ENCODE results near the gene BMP5.

The BMP5 gene

GRCh38 chr6:55872866-55873265 is 2.5 kb downstream of the BMP5 start:
- no peak for DNase-seq (ENCODE audit: low read depth in 2 of 2)

- DNase-seq (ENCODE audit: low read depth in 2 of 2) = no peak
These were observed 5.1 kb downstream of the BMP5 start for GRCh38 chr6:55870181-55870813.

GRCh38 chr6:55869674-55870073 is 5.7 kb downstream of the BMP5 start:
- DNase-seq (ENCODE audit: low read depth in 2 of 2) = no peak

- DNase-seq (ENCODE audit: low read depth in 2 of 2) = peak in 1 of 2 experiments; percentile 0
These were observed 6.5 kb downstream of the BMP5 start for GRCh38 chr6:55868771-55869479.

- DNase-seq (ENCODE audit: low read depth in 2 of 2) = no peak
These were observed 7.2 kb downstream of the BMP5 start for GRCh38 chr6:55868176-55868575.

GRCh38 chr6:55866128-55866527 is 9.3 kb downstream of the BMP5 start:
- DNase-seq (ENCODE audit: low read depth in 2 of 2) = no peak

- no peak for DNase-seq (ENCODE audit: low read depth in 2 of 2)
These were observed 22.1 kb downstream of the BMP5 start for GRCh38 chr6:55853008-55854001.

- DNase-seq (ENCODE audit: low read depth in 2 of 2) = no peak
These were observed 34.0 kb downstream of the BMP5 start for GRCh38 chr6:55841341-55841740.

GRCh38 chr6:55839080-55839479 is 36.3 kb downstream of the BMP5 start:
- DNase-seq (ENCODE audit: low read depth in 2 of 2) = no peak

- DNase-seq (ENCODE audit: low read depth in 2 of 2) = no peak
These were observed 38.4 kb downstream of the BMP5 start for GRCh38 chr6:55836945-55837344.

- no peak for DNase-seq (ENCODE audit: low read depth in 2 of 2)
These were observed 38.9 kb downstream of the BMP5 start for GRCh38 chr6:55836481-55836880.

- no peak for DNase-seq (ENCODE audit: low read depth in 2 of 2)
These were observed 40.2 kb downstream of the BMP5 start for GRCh38 chr6:55835220-55835619.

GRCh38 chr6:55833284-55833683 is 42.1 kb downstream of the BMP5 start:
- DNase-seq (ENCODE audit: low read depth in 2 of 2) = no peak

GRCh38 chr6:55827818-55828522 is 47.4 kb downstream of the BMP5 start:
- no peak for DNase-seq (ENCODE audit: low read depth in 2 of 2)

- DNase-seq (ENCODE audit: low read depth in 2 of 2) = no peak
These were observed 48.4 kb downstream of the BMP5 start for GRCh38 chr6:55826941-55827340.

GRCh38 chr6:55825402-55826051 is 49.9 kb downstream of the BMP5 start:
- DNase-seq (ENCODE audit: low read depth in 2 of 2) = no peak

GRCh38 chr6:55822815-55823214 is 52.6 kb downstream of the BMP5 start:
- DNase-seq (ENCODE audit: low read depth in 2 of 2) = no peak

GRCh38 chr6:55822005-55822404 is 53.4 kb downstream of the BMP5 start:
- DNase-seq (ENCODE audit: low read depth in 2 of 2) = no peak

GRCh38 chr6:55820696-55821095 is 54.7 kb downstream of the BMP5 start:
- DNase-seq (ENCODE audit: low read depth in 2 of 2) = no peak

- DNase-seq (ENCODE audit: low read depth in 2 of 2) = no peak
These were observed 55.6 kb downstream of the BMP5 start for GRCh38 chr6:55819811-55820210.

GRCh38 chr6:55818482-55818881 is 56.9 kb downstream of the BMP5 start:
- no peak for DNase-seq (ENCODE audit: low read depth in 2 of 2)
